Body of pancreas (tissue), 4 donors: Measurements from ENCODE around the gene ADAMTS4. TPM values are rescaled to one million over a fixed set of nuclear protein-coding genes. Genes with fewer than 3 reads are reported as not detected.

Experiments
- ATAC-seq: fragments of 150-250 bp; one replicate; pipeline ENCODE4 v1.9.1; 2016
- DNase-seq, 4 donors: peaks; one replicate each; pipeline ENCODE4 v3.0.0-alpha.2; 2019
- H3K27ac ChIP-seq, 4 donors: fragments of 200-600 bp; sonication (generic); 1 replicate in 3 of 4; 2 replicates in 1 of 4; pipeline versions ENCODE4 v1.5.1 to v1.6.1; 2016 to 2019; ENCODE audit warnings: mild to moderate bottlenecking in 1 of 4, mixed read lengths in 1 of 4, moderate library complexity in 1 of 4
- H3K27me3 ChIP-seq, 2 donors: fragments of 200-600 bp; sonication (generic); one replicate each; pipeline ENCODE4 v1.6.0; 2016; ENCODE audit warnings: mild to moderate bottlenecking in 1 of 2
- H3K36me3 ChIP-seq, 2 donors: fragments of 200-600 bp; sonication (generic); replicated peaks in 1 of 2; 2 replicates each; pipeline ENCODE4 v1.5.1; 2016; ENCODE audit warnings: low read depth in 2 of 2; ENCODE audit not compliant: insufficient read depth in 1 of 2
- H3K4me1 ChIP-seq: fragments of 200-600 bp; sonication (generic); one replicate; pipeline ENCODE4 v1.6.0; 2016
- H3K4me3 ChIP-seq, 2 donors: fragments of 200-600 bp; sonication (generic); 1 replicate in 1 of 2; 2 replicates in 1 of 2; pipeline ENCODE4 v1.5.1; 2016 to 2019
- H3K9me3 ChIP-seq, 3 donors: fragments of 200-600 bp; sonication (generic); 1 replicate in 2 of 3; 2 replicates in 1 of 3; pipeline ENCODE4 v1.5.1; 2016
- POLR2A ChIP-seq, 3 donors: fragments of 450-650 bp; IDR thresholded peaks; one replicate each; pipeline ENCODE4 v1.6.1; 2016; ENCODE audit warnings: antibody characterized with exemption in 3 of 3, mild to moderate bottlenecking in 2 of 3
- WGBS, 2 donors: methylation state at CpG; one replicate each; pipeline ENCODE4 v1.1.5; 2017; 5-methylcytosine and 5-hydroxymethylcytosine counted together
- intact Hi-C: fragments of 100-400 bp; cut with DNase I; formaldehyde crosslinking; loops from one replicate; pipeline ENCODE4 v1.15.1; 2023
- total RNA-seq, 2 donors: library from RNA; depleted of rRNA; stranded (reverse); fragments of >200 nt; gene quantifications; one replicate each; pipeline ENCODE4 v1.1.0, GENCODE V29; 2016
- TF ChIP-seq, protein P1 (sequence below), 7 experiments: fragments of 450-650 bp in 4 of 7; fragments of 200-600 bp in 3 of 7; sonication (generic) in 3 of 7; IDR thresholded peaks; one replicate each; pipeline ENCODE4 v1.5.1; 2016 to 2019; ENCODE audit warnings: antibody characterized with exemption in 7 of 7

ADAMTS4 gene
- total RNA-seq, 2 donors from 2014 or later, result 6.7 to 7.9 TPM

DNA sequence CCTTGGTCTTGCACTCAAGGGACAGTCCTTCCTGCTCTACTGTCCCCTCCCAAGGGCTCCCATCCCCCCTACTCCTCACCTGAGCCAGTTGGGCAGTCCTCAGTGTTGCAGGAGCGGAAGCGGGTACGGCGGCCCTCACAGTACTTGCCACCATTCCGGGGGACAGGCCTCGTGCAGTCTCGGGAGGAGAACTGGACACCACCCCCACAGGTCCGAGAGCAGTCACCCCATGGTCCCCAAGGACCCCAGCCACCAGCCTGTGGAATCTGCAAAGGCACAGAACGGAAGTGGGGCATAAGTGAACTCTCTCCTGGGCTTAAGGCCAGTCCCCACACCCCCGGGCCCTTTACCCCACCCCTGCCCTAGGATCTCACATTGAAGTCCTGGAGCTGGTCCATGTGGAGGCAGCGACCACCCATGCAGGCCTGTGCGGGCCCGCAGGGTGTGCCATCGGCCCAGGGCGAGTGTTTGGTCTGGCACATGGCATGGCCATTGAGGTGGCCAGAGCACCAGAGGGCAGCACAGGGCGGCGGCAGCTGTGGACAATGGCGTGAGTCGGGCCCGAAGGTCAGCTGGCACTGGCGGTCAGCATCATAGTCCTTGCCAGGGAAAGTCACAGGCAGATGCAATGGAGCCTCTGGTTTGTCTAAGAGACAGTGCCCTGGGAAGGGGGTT lies 5.2 kb downstream of the ADAMTS4 start:
- intact Hi-C loops, result no loop called here

DNA sequence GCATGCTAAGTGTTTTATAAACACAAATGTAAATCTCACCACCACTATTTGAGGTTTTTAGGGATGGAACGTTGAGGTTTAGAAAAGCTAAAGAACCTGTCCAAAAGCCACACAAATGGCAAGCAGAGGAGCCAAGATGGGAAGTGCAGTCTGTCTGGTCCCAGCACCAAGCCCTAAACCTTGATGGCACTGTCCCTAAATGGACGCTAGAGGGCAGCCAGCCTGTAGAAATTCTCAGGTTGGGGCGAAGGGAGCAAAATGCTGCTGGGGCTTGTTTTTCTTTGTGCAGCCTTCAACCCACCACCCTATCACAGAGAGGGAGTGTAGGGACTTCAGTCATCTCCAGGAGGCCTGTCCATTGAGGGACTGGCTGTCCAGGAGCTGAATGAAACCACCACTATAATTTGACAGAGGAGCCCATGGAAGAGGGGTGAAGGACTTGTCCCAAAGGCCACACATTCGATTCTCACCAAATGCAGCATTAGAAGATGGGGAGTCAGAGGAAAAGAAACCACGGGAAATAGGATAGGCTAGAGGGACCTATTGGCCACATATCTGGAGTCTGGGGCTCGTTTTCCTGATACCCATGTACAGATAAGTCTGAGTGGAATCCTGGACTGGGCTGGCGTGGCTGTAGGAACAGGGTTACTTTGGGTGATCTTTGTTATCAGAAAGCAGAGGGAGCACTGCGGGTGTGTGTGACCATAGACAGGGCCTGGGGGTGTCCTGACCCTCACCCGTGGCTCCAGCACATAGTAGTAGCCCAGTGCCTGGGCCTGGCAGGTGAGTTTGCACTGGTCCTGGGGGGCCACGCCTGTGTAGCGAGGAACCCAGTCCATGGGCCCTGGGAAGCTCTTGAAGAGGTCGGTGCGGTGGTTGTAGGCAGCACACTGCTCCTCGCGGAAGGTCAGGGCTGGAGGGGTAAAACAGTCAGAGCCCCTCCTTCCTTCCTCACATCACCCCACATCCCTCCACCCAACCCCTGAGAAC lies 6.1 kb downstream of the ADAMTS4 start:
- WGBS, 2 donors, result 41 to 45% methylated on average over 15 of the region's 15 CpGs
- Histone ChIP-seq H3K4me3 (no peak overlapping the region), H3K27me3 (no peaks in the 10 kb centered on the region), H3K27ac (no peak overlapping the region), H3K9me3 (no peaks in the 10 kb centered on the region), H3K4me1 (no peaks in the 10 kb centered on the region), H3K36me3 (no peaks in the 10 kb centered on the region)
- peak; percentile 63 to 76 (median 70) for DNase-seq
- intact Hi-C loops, result no loop called here
- peak; percentile 77 for ATAC-seq
- TF ChIP-seq, protein P1, sequence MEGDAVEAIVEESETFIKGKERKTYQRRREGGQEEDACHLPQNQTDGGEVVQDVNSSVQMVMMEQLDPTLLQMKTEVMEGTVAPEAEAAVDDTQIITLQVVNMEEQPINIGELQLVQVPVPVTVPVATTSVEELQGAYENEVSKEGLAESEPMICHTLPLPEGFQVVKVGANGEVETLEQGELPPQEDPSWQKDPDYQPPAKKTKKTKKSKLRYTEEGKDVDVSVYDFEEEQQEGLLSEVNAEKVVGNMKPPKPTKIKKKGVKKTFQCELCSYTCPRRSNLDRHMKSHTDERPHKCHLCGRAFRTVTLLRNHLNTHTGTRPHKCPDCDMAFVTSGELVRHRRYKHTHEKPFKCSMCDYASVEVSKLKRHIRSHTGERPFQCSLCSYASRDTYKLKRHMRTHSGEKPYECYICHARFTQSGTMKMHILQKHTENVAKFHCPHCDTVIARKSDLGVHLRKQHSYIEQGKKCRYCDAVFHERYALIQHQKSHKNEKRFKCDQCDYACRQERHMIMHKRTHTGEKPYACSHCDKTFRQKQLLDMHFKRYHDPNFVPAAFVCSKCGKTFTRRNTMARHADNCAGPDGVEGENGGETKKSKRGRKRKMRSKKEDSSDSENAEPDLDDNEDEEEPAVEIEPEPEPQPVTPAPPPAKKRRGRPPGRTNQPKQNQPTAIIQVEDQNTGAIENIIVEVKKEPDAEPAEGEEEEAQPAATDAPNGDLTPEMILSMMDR (IDR thresholded peaks at IDR 0.05), result peak; percentile 71 to 90 (median 79)
- TF ChIP-seq POLR2A (IDR thresholded peaks at IDR 0.05), result no peak

More for the DNA sequence above, 5.2 kb downstream of the ADAMTS4 start:
- ATAC-seq (no peak), DNase-seq (no peak)
- WGBS, 2 donors, result 57 to 60% methylated on average over 1 to 21 of the region's 21 CpGs
- Histone ChIP-seq H3K27ac (no peak overlapping the region), H3K4me1 (no peaks in the 10 kb centered on the region), H3K36me3 (no peaks in the 10 kb centered on the region), H3K27me3 (no peaks in the 10 kb centered on the region), H3K4me3 (no peak overlapping the region), H3K9me3 (no peaks in the 10 kb centered on the region)
- TF ChIP-seq, protein P1 (IDR thresholded peaks at IDR 0.05), result no peak
- TF ChIP-seq POLR2A (IDR thresholded peaks at IDR 0.05), result peak in 1 of 3 donors; percentile 2

DNA sequence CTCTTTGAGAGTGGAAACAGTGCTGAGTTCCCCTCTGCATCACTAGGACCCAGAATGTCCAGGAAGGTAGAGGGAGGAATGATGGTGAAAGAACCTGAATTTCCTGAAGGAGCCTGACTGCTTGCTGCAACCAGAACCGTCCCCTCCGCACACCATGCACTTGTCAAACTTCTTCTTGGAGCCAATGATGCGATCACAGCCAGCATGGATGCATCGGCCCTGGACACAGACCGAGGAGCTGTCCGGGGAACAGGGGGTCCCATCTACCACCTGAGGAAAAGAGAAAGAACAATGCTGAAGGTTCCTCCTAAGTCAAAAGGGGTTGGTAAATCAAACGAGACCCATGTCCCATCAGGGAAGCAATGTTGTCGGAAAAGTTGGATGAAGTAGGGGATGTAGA lies 6.9 kb downstream of the ADAMTS4 start:
- no peak overlapping the region for H3K27ac ChIP-seq
- TF ChIP-seq, protein P1 (IDR thresholded peaks at IDR 0.05), result no peak
- TF ChIP-seq POLR2A (IDR thresholded peaks at IDR 0.05), result no peak
- intact Hi-C loops, result no loop called here
- DNase-seq (no peak), ATAC-seq (no peak)
- 33 to 42% methylated on average over 8 of the region's 8 CpGs for WGBS, 2 donors
- no peaks in the 10 kb centered on the region for H3K4me1 ChIP-seq
- no peaks in the 10 kb centered on the region for H3K9me3 ChIP-seq
- no peaks in the 10 kb centered on the region for H3K27me3 ChIP-seq
- H3K36me3 ChIP-seq, result no peaks in the 10 kb centered on the region
- H3K4me3 ChIP-seq, result no peak overlapping the region

DNA sequence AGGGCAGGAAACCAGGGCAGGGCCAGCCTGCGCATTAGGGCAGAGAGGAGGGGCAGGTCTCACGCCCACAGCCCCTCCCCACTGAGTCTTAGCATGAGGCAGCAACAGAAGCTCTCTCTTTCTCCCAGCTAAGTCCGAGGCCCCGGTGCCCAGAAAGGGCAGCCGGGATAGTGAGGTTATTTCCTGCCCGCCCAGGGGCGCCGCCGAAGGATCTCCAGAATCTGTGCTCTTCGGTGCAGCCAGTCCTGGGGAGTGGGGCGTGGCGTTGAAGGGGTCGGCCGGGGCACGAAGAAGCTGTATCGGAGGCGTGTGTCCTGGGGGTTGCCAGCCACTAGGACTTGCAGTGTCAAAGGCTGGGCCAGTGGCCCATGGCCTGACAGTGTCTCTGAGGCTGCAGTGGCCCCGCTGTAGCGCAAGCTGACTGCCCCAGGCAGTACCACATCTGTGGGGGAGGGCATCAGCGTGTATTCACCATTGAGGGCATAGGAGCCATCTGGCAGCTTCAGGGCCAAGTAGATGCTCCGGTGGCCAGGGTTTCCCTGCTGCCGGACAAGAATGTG lies 7.8 kb downstream of the ADAMTS4 start:
- Histone ChIP-seq H3K36me3 (no peaks in the 10 kb centered on the region), H3K9me3 (no peaks in the 10 kb centered on the region), H3K27me3 (no peaks in the 10 kb centered on the region), H3K4me1 (no peaks in the 10 kb centered on the region), H3K27ac (no peak overlapping the region), H3K4me3 (no peak overlapping the region)
- no peak for ATAC-seq
- WGBS, 2 donors, result 50% methylated on average over 22 of the region's 22 CpGs; no CpG with 5 or more reads in 1 of the 2 donors
- DNase-seq, result no peak
- TF ChIP-seq, protein P1 (IDR thresholded peaks at IDR 0.05), result no peak
- no peak for TF ChIP-seq POLR2A (IDR thresholded peaks at IDR 0.05)
- intact Hi-C loops, result no loop called here
